ENCODE measurements around the gene TENM4.
A peak's percentile ranks its signal among the peaks of the same experiment; 100 is the strongest.

TENM4 gene

GRCh38 chr11:78821371-78822306 is 619.2 kb downstream of the TENM4 start:
- no peak for DNase-seq

GRCh38 chr11:78820741-78821140 is 620.1 kb downstream of the TENM4 start:
- no peak for DNase-seq

DNA sequence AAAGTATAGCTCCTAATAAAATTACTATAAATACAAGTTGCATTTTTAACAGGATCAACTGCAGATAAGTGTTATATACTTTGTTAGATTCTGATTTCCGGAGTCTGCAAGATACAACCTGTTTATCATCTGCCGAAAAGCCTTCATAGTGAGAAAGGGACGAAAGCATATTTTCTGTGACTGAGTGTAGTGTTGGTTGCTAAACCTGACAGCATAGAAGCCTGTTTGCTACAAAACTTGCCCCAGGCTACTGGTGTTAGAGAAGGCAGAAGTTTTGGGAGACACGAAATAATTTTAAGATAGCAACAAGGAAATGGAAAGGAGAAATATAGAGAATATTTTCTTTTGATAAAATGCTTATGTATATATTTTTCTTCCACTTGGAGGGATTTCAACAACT is 622.6 kb downstream of the TENM4 start:
- DNase-seq, result no peak

- DNase-seq, result no peak
Measured at GRCh38 chr11:78815831-78816230, 625.0 kb downstream of the TENM4 start.

- no peak for DNase-seq
Measured at GRCh38 chr11:78812513-78813293, 628.1 kb downstream of the TENM4 start.

- no peak for DNase-seq
Measured at GRCh38 chr11:78810559-78811009, 630.2 kb downstream of the TENM4 start.

DNA sequence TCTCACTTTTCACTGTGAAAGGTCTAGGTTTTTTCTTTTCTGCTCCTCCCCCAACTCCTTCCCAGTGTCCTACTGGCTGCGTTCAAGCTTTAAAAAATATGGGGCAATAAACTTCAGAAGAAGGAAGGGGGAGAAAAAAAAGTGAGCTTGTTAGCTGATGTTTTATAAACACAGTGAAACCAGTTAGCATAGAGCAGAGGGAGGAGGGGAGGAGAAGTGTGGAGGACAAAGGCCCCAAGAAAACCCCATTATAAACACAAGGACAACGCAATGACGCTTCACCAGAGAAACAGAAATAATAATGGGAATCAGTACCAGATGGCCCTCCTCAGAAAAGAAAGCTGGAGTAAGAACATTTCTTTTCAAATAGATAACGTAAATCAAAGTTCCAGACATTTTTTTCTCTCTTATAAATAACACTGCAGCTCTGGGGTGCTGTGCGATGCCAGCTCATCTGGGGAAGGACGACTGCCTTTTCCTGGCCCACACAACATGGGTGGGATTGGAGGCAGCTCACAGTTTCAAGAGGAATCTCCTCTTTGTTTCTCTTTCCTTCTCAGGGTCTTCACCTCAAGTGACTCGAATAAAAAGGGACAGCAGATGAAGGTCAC is 630.8 kb downstream of the TENM4 start:
- no peak for DNase-seq

DNA sequence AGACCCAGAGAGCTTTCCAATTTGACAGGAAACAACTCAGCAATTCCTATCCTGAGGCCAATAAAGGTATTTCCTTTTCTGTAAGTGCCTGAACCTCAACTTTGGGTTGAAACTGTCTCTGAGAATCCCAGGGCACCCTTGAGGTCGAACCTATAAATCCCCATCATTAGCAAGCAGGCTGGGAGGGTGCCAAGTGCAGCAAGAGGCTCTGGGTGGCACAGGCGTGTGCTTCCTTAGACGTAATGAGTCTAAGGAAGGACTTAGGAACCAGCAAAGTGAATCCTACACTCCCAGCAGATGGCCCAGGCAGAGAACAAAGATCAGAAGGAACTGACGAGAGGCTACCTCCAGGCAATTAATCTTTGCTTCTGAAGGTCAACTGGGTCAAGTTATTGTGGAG is 631.9 kb downstream of the TENM4 start:
- DNase-seq, result no peak

DNA sequence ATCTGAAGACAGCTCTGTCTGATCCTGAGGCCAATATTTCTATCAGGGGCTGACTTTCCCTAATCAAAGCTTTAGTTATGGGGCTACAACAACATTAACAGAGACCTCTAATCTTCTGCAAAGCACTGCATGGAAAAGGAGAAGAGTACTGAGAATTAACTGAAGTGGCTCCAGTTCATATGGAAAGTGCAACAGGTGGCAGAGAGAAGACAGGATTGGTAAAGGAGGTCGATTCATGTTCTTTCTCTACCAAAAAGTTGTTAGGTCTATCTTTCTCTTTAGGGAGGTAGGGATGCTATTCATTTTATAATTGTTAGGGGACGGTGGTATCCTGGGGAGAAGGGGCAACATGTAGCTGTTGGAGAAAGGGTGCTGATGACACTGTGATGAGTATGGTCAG is 633.5 kb downstream of the TENM4 start:
- DNase-seq, result no peak

GRCh38 chr11:78806214-78807004 is 634.4 kb downstream of the TENM4 start:
- DNase-seq, result peak; percentile 56

DNA sequence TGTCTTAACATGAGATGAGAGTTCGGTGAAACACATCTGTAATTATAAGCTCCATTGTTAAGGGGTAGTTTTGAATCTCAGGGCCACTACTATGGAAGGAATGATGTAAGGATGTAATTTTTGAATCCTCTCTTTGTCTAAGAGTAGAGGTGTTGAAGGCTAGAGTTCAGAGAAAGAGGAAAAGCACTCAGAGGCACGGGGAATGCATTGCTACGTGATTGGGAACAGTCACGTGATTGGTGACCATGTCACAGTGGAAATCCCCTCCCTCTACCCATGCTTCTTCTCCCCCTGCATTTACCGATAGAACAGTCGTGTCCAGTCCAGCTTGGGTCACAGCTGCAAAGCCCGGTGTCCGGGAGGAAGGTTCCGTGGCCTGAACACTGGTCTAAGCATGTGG is 635.8 kb downstream of the TENM4 start:
- DNase-seq, result no peak

DNA sequence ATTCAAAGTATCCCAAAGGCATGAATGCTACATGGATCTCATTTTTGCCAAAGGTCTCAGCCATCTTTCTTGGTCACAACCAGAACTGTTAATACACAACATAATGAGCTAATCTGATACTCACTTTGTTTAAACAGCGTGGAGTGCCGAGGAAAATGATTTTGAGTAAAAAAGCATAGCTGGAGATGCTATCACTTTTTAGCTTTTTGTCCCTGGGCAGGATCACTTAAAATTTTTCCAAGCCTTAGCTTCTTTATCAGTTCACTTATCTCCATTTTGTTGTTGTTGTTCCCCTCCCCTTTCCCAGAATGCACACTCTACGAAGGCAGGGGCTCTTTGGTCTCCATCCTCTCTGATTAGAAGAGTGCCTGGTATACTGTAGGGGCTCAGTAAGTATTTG is 636.8 kb downstream of the TENM4 start:
- DNase-seq, result no peak

DNA sequence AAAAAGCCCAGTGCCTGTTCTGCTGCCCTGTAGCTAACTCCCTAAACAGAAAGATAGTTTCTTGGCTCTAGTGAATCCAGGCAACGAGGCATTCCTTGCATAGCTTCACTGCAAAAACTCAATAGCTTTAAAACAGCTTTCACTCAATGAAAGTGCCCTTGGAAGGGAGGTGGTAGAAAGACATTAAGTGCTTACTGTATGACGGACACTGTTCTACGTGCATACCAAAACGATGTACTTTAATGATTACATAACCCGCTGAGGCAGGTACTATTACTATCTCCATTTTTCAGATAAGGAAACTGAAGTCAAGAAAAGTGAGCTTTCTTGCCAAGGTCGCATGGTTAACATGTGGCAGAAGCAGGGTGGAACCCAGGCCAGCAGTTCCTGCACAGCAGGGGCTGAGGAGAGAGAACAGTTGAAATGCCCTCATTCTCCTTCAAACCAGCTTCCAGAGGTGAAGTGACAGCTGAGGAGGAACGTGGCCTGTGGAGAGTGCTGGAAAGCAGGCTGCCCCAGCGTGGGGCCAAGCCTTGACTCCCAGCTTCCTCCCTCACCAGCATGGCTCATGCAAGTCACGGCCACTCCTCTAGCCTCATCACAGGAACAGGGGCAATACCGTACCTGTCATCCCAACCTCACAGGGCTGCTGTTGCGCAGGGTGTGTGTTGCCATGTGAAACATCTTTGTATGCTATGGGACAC is 638.6 kb downstream of the TENM4 start:
- DNase-seq, result no peak

DNA sequence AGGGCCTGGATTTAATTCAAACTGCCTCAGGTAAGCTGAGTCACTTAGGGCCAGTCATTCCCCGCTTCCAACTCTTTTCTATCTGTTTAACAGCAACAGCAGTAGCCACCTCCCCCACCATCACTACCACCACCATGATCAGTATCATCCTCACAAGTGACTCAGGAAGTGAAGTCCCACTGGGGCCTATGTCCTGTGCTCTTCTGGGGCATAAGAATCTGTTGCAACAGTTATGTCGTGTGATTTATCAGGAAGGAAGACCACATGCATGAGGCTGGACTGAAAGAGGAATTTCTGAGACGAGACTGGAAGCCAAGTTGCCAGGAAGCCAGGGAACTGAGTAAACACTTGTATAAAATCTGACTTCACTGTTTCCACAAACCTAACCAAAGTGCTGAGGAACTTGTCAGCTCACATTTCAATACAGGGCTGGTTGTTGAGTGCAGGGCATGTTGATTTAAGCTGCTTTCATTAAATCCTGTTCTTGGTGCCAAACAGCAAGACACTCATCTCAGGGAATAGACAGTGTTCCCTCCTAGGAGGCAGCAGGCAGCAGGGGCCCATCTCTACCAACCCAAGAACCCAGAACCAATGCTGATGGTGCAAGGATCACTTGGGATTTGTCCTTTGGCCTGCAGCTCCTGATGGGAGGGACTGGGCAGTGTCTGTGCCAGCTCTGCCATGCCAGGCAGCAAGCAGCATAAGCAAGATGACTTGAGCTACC is 639.5 kb downstream of the TENM4 start:
- peak; percentile 33 for DNase-seq

DNA sequence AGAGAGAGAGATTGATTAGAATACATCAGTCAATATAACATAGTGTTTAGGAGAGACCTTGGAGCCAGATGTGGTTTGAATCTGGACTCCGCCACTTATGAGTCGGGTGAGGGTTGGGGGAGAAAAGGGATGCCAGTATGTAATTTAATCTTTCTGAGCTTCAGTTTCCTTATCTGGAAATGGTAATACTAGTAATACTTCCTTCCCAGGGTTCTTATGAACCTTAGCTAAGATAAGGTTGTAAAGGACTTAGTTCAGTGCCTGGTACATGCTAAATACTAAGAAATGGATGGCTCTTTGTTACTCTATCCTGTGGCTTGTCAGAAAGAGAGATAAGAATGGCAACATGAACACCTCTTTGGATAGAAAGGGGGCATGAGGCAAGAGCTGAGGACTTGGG is 640.1 kb downstream of the TENM4 start:
- DNase-seq, result no peak

- no peak for DNase-seq
Measured at GRCh38 chr11:78800096-78800690, 640.6 kb downstream of the TENM4 start.

DNA sequence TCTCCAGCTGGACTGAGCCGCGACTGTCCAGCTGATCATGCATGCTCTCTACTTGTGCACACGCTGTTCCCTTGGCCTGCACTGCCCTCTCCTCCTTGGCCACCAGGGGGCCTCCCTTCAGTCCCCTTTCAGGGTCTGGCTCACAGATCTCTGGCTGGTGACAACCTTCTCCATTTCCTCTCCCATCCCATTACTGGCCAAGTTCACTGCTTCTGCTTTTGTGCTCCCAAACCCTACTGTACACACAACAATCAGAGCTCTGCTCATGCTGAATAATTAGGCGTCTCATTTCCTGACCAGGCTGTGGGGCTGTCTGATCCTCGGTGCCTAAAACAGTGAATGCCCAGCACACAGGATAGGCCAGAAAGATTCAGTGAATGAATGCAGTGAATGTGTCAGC is 642.2 kb downstream of the TENM4 start:
- DNase-seq, result peak; percentile 52

DNA sequence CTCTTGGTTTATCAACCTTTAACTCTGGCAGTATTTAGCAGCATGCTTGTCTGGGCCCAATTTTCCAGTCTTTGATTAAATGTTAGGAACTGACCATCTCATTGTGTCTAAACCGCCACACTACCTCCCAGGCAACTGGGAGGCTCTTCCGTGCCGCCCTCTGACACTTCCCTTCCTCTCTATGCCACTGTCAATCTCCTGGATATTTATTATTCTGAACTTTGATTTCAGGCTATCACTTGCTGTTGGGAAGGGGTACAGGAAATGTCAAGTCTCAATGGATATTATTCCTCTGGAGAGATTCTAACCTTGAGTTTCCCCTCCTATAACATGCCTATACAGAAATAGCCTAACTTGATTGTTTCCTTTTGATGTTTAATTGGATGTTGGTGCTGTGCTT is 643.3 kb downstream of the TENM4 start:
- DNase-seq, result no peak

- no peak for DNase-seq
Measured at GRCh38 chr11:78796956-78797355, 643.9 kb downstream of the TENM4 start.

DNA sequence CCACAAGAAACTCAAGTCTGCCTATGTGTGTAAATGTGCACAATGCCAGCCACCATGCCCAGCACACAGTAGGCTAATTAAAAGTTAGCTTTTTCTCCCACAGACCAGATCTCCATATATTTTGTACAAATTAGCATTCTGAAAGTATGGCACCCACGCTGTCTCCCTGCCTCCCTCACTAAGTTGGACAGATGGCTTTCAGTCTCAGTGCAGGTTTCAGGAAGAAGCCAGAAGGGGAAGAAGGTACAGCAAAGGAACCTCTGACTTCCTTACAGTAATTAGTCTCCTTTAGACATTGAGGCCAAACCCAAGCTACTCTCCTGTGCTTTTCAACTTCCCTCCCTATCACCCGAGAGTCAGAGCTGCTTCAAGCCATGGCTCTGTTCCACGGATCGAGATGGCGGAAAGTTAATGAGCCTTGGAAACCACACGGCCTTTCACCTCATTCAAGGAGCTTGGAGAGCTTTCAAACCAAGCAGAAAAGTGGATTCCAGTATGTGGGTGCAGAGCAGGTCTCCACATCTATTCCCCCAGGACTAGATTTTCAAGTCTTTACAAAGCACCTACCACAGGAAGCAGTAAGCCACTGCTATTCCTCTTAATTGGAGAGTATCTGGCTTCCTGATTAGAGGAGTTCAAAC is 645.1 kb downstream of the TENM4 start:
- DNase-seq, result no peak
